ENCODE measurements around the gene CDH13. TPM values are rescaled to one million over a fixed set of nuclear protein-coding genes. Genes with fewer than 3 reads are reported as not detected.

The CDH13 gene
- total and polyA plus RNA-seq, 12 donors: 0.86 to 30.6 (median 2.4) TPM

- Histone ChIP-seq H3K27me3 (no peaks in the 10 kb centered on the region), H3K4me3 (no peak overlapping the region), H3K27ac (no peak overlapping the region), H3K36me3 (replicated peaks in 1 of 2) (no peaks in the 10 kb centered on the region), H3K9me3 (replicated peaks in 1 of 3) (no peaks in the 10 kb centered on the region), H3K4me1 (replicated peaks in 1 of 2) (no peaks in the 10 kb centered on the region)
- intact Hi-C loops (cut with DNase I): no loop called here
- no peak for TF ChIP-seq POLR2A (IDR thresholded peaks at IDR 0.05)
- TF ChIP-seq CTCF (IDR thresholded peaks at IDR 0.05): no peak
- DNase-seq: no peak
- WGBS, 4 donors: 65 to 76% (median 73%) methylated on average over 4 of the region's 4 CpGs
These were observed 646.1 kb downstream of the CDH13 start for GRCh38 chr16:83272843-83273242.

GRCh38 chr16:83273504-83274173 lies 646.9 kb downstream of the CDH13 start:
- 87 to 92% (median 91%) methylated on average over 9 of the region's 9 CpGs for WGBS, 4 donors
- Histone ChIP-seq H3K9me3 (replicated peaks in 1 of 3) (no peaks in the 10 kb centered on the region), H3K4me1 (replicated peaks in 1 of 2) (no peaks in the 10 kb centered on the region), H3K36me3 (replicated peaks in 1 of 2) (no peaks in the 10 kb centered on the region), H3K27ac (no peak overlapping the region), H3K4me3 (no peak overlapping the region), H3K27me3 (no peaks in the 10 kb centered on the region)
- TF ChIP-seq POLR2A (IDR thresholded peaks at IDR 0.05): no peak
- no peak for TF ChIP-seq CTCF (IDR thresholded peaks at IDR 0.05)
- no peak for DNase-seq
- intact Hi-C loops (cut with DNase I): no loop called here

- no peaks in the 10 kb centered on the region for H3K4me1 ChIP-seq (replicated peaks in 1 of 2)
These were observed 652.5 kb downstream of the CDH13 start for GRCh38 chr16:83279251-83279650.

GRCh38 chr16:83285921-83286320 lies 659.2 kb downstream of the CDH13 start:
- Histone ChIP-seq H3K36me3 (replicated peaks in 1 of 2) (no peaks in the 10 kb centered on the region), H3K4me3 (no peak overlapping the region), H3K27me3 (no peaks in the 10 kb centered on the region), H3K4me1 (replicated peaks in 1 of 2) (no peaks in the 10 kb centered on the region), H3K27ac (no peak overlapping the region), H3K9me3 (replicated peaks in 1 of 3) (no peaks in the 10 kb centered on the region)
- no peak for TF ChIP-seq CTCF (IDR thresholded peaks at IDR 0.05)
- TF ChIP-seq POLR2A (IDR thresholded peaks at IDR 0.05): no peak
- intact Hi-C loops (cut with DNase I): no loop called here
- DNase-seq: no peak
- 69 to 75% (median 72%) methylated on average over 6 of the region's 6 CpGs for WGBS, 4 donors

More at GRCh38 chr16:83279251-83279650, 652.5 kb downstream of the CDH13 start:
- intact Hi-C loops (cut with DNase I): no loop called here
- TF ChIP-seq POLR2A (IDR thresholded peaks at IDR 0.05): no peak
- H3K4me3 ChIP-seq: no peak overlapping the region
- H3K27ac ChIP-seq: no peak overlapping the region
- DNase-seq: no peak
- whole genome bisulfite sequencing, 4 donors: 78 to 83% (median 81%) methylated on average over 9 of the region's 9 CpGs
- H3K36me3 ChIP-seq (replicated peaks in 1 of 2): no peaks in the 10 kb centered on the region
- no peaks in the 10 kb centered on the region for H3K9me3 ChIP-seq (replicated peaks in 1 of 3)
- no peaks in the 10 kb centered on the region for H3K27me3 ChIP-seq

- no peaks in the 10 kb centered on the region for H3K4me1 ChIP-seq (replicated peaks in 1 of 2)
- no peak for DNase-seq
- 71 to 89% (median 75%) methylated on average over 2 of the region's 2 CpGs for WGBS, 4 donors
- intact Hi-C loops (cut with DNase I): no loop called here
- no peaks in the 10 kb centered on the region for H3K9me3 ChIP-seq (replicated peaks in 1 of 3)
- no peak for TF ChIP-seq CTCF (IDR thresholded peaks at IDR 0.05)
- no peak for TF ChIP-seq POLR2A (IDR thresholded peaks at IDR 0.05)
- no peaks in the 10 kb centered on the region for H3K27me3 ChIP-seq
- H3K4me3 ChIP-seq: no peak overlapping the region
- H3K36me3 ChIP-seq (replicated peaks in 1 of 2): no peaks in the 10 kb centered on the region
- no peak overlapping the region for H3K27ac ChIP-seq
These were observed 669.7 kb downstream of the CDH13 start for GRCh38 chr16:83296505-83296904.

All from adrenal gland (tissue), 12 donors.